ENCODE measurements around the gene SARS1. TPM values are rescaled to one million over a fixed set of nuclear protein-coding genes. Genes with fewer than 3 reads are reported as not detected.

The SARS1 gene
- total RNA-seq, 1 donor from 2014 or later: 178 TPM

DNA sequence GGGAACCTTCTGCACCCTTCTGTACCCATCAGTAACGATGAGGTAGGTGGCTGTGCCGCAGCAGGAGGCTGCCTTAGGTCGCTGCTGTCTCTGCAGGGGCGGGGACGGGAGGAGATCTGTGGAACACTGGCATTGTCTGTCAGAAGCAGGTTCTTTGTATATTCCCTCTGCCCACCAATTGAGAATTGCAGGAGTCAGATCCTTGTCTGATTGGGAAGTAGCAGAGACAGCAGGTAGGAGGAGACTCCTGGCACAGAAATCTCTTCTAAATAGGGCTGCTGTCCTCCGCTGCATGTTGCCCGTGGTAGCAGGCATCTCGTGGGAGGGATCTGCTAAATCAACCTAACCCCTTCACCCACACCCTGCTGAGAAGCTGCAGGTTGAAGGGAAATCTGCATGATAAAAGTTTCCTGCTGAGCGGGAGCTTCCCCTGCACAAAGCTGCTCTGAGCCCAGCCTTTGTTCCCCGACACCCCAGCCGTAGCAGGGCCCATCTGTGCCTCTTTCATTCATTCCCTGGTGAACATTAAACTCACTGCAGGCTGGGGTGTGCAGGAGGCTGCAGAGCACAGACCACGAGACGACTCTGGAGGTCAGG is 15.9 kb downstream of the SARS1 start:
- DNase-seq: no peak

DNA sequence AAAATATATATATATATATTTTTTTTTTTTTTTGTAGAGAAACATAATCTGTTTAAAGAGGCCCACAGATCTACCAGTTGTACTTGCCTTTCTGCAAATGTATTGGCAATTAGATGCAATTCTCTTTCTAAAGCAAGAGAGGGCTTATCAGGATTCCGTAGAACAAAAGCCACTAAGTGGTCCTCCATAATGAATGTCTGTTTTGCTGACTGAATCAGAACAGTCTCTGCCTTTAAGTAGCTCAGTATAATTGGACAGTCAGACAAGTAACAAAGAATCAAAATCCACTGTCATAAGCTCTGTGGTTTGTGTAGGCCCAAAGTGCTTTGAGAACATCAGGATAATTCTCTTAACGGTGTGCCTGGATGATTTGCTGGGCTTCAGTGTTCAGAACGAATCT is 17.3 kb downstream of the SARS1 start:
- DNase-seq: no peak

GRCh38 chr1:109235137-109235536 is 21.4 kb downstream of the SARS1 start:
- no peak for DNase-seq

DNA sequence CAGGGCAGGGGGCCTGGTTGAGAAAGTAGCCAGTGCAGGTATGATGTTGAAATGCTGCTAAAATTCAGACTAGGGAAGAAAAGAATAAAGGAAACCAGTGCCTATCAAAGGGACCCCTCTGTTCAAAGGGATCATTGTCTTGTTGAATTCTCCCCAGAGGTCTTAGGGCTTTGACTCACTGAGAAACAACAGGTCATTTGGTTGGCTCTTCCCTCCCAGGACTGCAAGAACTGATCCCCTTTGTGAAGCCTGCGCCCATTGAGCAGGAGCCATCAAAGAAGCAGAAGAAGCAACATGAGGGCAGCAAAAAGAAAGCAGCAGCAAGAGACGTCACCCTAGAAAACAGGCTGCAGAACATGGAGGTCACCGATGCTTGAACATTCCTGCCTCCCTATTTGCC is 23.8 kb downstream of the SARS1 start:
- DNase-seq: no peak

DNA sequence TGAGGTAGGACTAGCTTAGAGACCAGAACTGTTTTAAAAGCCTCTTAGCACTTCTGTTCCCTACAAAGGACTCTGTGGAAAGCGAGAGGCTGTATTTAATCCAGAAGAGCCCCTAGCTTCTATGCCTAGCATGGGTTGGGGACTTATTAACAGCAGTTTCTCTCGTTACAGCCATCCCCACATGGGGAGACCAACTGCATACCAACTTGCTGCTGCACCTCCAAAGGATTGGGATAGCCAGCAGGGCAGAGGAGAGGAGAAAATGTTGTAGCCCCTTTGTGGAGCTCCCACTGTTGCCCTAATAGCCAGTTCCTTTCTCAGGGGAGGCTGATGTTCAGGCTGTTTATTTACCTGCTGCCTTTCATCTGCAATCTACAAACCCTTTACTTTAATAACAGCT is 24.7 kb downstream of the SARS1 start:
- no peak for DNase-seq

DNA sequence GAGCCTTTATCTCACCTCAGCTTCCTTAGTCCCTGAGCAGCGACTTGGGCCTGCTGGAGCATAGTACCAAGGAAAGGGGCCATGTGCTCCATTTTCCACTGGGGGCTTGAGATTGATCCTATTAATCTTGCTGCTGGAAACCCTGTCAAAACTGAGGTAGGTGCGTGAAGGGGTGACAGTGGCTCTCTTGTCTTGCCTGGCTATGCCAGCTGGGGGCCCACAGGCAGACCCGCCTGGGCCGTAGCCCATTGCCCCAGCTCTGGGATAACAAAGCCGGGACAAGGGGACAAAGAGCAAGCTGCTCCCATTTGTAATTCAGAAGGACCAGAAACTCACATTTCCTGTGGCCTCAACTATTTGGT is 25.3 kb downstream of the SARS1 start:
- DNase-seq: no peak

DNA sequence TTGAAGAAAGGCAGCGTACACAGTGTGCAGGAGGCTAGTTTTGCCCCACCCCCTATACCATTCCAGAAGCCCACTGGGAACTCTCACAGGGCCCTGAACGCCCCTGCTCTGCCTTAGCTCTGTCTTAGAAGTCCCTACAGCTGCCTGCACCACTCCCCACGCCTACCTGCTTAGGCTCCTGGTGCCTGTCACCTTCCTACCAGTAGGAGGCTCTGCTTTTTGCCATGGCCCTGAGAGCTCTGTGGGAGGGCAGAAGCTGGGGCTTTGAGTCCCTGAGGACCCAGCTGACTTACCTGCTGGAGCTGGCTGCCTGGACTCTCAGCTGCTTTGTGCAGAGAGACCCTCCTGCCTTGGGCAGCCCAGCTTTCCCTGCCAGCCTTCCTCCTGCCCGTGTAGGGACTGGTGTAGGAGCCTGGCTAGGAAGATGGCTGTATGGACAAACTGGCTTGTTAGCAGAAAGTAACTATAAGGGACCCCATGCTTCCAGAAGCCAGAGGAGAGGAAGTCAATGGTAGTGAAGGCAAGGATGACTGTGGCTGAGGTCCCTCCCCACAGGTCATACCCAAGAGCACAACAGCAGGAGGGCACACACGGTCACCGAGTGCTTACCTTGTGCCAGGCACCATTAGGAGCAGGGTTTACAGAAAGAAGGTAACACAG is 25.8 kb downstream of the SARS1 start:
- DNase-seq: peak; percentile 52

- peak; percentile 27 for DNase-seq
Observed at GRCh38 chr1:109240158-109241152, 26.7 kb downstream of the SARS1 start.

GRCh38 chr1:109241344-109241743 is 27.6 kb downstream of the SARS1 start:
- no peak for DNase-seq

DNA sequence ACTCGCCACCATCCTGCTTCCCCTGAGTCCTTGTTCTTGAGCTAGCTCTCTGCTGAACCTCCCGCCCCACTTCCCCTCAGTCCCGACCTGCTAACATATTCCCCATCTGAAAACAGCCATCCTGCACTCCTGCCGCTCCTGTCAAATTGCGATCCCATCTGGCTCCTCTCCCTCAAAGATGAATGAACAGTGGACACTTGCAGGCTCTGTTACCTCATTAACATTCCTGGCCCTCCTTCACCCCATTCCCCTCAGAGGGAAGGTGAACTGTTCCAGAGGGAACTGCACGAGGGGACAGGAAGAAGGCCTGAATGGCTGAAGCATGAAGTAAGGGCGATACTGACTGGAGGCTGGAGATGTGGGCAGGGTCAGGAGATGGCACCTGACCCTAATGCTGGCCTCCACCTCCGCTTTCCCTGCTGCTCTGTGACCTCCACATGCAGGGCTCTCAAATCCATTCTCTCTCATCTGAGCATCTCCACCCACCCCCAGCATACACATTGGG is 28.2 kb downstream of the SARS1 start:
- DNase-seq: no peak

- no peak for DNase-seq
Observed at GRCh38 chr1:109242387-109242786, 28.7 kb downstream of the SARS1 start.

- DNase-seq: no peak
Observed at GRCh38 chr1:109243221-109243620, 29.5 kb downstream of the SARS1 start.

- DNase-seq: no peak
Observed at GRCh38 chr1:109243860-109244552, 30.3 kb downstream of the SARS1 start.

- DNase-seq: no peak
Observed at GRCh38 chr1:109246141-109246551, 32.4 kb downstream of the SARS1 start.

GRCh38 chr1:109247401-109248365 is 34.0 kb downstream of the SARS1 start:
- no peak for DNase-seq

DNA sequence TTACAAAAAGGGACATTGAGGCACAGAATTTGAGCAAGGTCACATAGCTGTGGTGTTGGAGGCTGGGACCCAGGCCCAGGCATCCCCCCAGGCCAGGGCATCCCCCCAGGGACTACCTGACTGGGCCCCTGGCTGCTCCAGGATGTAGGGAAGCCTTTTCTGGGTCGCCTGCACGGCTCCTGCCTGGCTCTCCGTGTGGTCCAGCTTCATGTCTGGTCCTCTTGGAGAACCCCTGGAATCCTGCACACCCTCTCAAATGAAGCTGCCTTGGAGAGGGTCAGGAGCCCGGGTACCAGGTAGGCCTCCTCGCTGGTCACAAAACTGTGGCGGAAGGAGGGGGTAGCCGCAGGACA is 34.7 kb downstream of the SARS1 start:
- no peak for DNase-seq

GRCh38 chr1:109248797-109249629 is 35.3 kb downstream of the SARS1 start, which contains the start of gene CELSR2:
Gene CELSR2, plus strand, starts transcription at chr1:109249539. Its CDS starts 541 bp downstream, at chr1:109250080.
- DNase-seq: peak; percentile 62

DNA sequence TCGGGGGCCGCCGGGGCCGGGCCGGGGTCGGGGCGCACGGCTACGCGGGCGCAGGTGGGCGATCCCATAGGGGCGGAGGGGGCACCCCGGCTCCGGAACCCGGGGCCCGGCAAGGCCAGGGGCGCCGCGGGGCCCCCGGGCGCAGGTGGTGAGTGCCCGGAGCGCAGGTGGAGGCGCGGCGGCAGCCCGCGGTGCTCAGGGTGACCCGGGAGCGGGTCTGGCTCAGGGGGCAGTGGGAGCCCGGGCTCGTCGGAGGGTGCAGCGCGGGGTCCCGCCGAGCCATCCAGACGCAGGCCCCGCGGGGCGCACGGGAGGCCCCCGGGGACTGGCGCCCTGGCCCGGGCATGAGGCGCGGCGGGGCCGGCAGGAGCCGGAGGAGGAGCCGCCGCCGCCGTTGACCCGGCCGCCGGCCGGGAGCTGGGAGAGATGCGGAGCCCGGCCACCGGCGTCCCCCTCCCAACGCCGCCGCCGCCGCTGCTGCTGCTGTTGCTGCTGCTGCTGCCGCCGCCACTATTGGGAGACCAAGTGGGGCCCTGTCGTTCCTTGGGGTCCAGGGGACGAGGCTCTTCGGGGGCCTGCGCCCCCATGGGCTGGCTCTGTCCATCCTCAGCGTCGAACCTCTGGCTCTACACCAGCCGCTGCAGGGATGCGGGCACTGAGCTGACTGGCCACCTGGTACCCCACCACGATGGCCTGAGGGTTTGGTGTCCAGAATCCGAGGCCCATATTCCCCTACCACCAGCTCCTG is 36.1 kb downstream of the SARS1 start:
- no peak for DNase-seq

- DNase-seq: no peak
Observed at GRCh38 chr1:109250454-109251276, 36.9 kb downstream of the SARS1 start.

Data from dermis blood vessel endothelial cell (primary cell).